HEK293 (cell line): ENCODE results near the gene UBALD2.

Source experiments
- CTCF ChIA-PET: fragments of 350-600 bp; formaldehyde crosslinking; extraction: SDS; loops from one replicate; lab custom pipeline; 2021; ENCODE audit warnings: antibody characterized with exemption; lab: Yijun Ruan, JAX
- POLR2A ChIA-PET: fragments of 300-600 bp; formaldehyde crosslinking; extraction: SDS; loops from one replicate; lab custom pipeline; 2020; ENCODE audit warnings: antibody characterized with exemption, inconsistent platforms; lab: Yijun Ruan, JAX
- H3K27ac ChIP-seq: fragments of 200-500 bp; sonication (Bioruptor generic); 2 replicates; pipeline ENCODE4 v1.5.1; 2014; ENCODE audit warnings: low read depth, low read length, control low read depth, inconsistent platforms; ENCODE audit errors: extremely low read depth
- H3K36me3 ChIP-seq, 2 experiments: fragments of 200-500 bp in 1 of 2; sonication (Bioruptor generic) in 1 of 2; 1 replicate in 1 of 2; 2 replicates in 1 of 2; pipeline ENCODE4 v1.5.1; 2014 to 2017; ENCODE audit warnings: inconsistent platforms in 2 of 2, low read length in 2 of 2; ENCODE audit not compliant: control insufficient read depth in 2 of 2, insufficient read depth in 1 of 2
- H3K4me1 ChIP-seq: fragments of 200-500 bp; sonication (Bioruptor generic); 2 replicates; pipeline ENCODE4 v1.5.1; 2014; ENCODE audit warnings: mild to moderate bottlenecking, low read length, inconsistent platforms; ENCODE audit not compliant: control insufficient read depth, insufficient read depth
- H3K4me3 ChIP-seq: 2 replicates; pipeline ENCODE4 v1.5.1; 2011; ENCODE audit warnings: low read depth, mild to moderate bottlenecking, control low read depth, low read length, moderate library complexity
- H3K9me3 ChIP-seq: fragments of 200-500 bp; sonication (Bioruptor generic); 2 replicates; pipeline ENCODE4 v1.5.1; 2014; ENCODE audit warnings: low read depth, low read length, inconsistent platforms; ENCODE audit not compliant: control insufficient read depth, insufficient read depth
- GLIS2 ChIP-seq: fragments of 450-650 bp; formaldehyde crosslinking; IDR thresholded peaks from 2 replicates; pipeline ENCODE4 v1.5.1; 2016; ENCODE audit warnings: missing biosample characterization, missing genetic modification characterization
- KLF17 ChIP-seq: fragments of 450-650 bp; formaldehyde crosslinking; IDR thresholded peaks from 2 replicates; pipeline ENCODE4 v1.5.1; 2016; ENCODE audit warnings: missing biosample characterization, missing genetic modification characterization
- KLF8 ChIP-seq: fragments of 450-650 bp; formaldehyde crosslinking; IDR thresholded peaks from 2 replicates; pipeline ENCODE4 v1.5.1; 2016; ENCODE audit warnings: missing biosample characterization, missing genetic modification characterization
- PRDM1 ChIP-seq: fragments of 450-650 bp; formaldehyde crosslinking; IDR thresholded peaks from 2 replicates; pipeline ENCODE4; 2016; ENCODE audit warnings: missing biosample characterization, missing genetic modification characterization
- RBAK ChIP-seq: fragments of 450-650 bp; formaldehyde crosslinking; IDR thresholded peaks from 2 replicates; pipeline ENCODE4 v1.5.1; 2016; ENCODE audit warnings: missing biosample characterization, missing genetic modification characterization
- REPIN1 ChIP-seq: fragments of 450-650 bp; formaldehyde crosslinking; IDR thresholded peaks from 2 replicates; pipeline ENCODE4 v1.5.1; 2017; ENCODE audit warnings: missing biosample characterization, missing genetic modification characterization, low read depth
- SALL2 ChIP-seq: fragments of 450-650 bp; formaldehyde crosslinking; IDR thresholded peaks from 2 replicates; pipeline ENCODE4 v1.5.0; 2017; ENCODE audit warnings: missing biosample characterization, mild to moderate bottlenecking, missing genetic modification characterization, borderline replicate concordance
- SP7 ChIP-seq: fragments of 450-650 bp; formaldehyde crosslinking; IDR thresholded peaks from 2 replicates; pipeline ENCODE4 v1.5.1; 2016; ENCODE audit warnings: missing biosample characterization, missing genetic modification characterization
- ZBTB48 ChIP-seq: fragments of 450-650 bp; formaldehyde crosslinking; IDR thresholded peaks from 2 replicates; pipeline ENCODE4 v1.5.1; 2016; ENCODE audit warnings: missing biosample characterization, missing genetic modification characterization
- ZBTB8A ChIP-seq: fragments of 450-650 bp; formaldehyde crosslinking; IDR thresholded peaks from 2 replicates; pipeline ENCODE4 v1.5.1; 2016; ENCODE audit warnings: missing biosample characterization, missing genetic modification characterization
- ZNF146 ChIP-seq: fragments of 450-650 bp; formaldehyde crosslinking; IDR thresholded peaks from 2 replicates; pipeline ENCODE4 v1.5.1; 2016; ENCODE audit warnings: missing biosample characterization, missing genetic modification characterization
- ZNF155 ChIP-seq: fragments of 450-650 bp; formaldehyde crosslinking; IDR thresholded peaks from 2 replicates; pipeline ENCODE4 v1.5.1; 2016; ENCODE audit warnings: missing biosample characterization, missing genetic modification characterization
- ZNF169 ChIP-seq: fragments of 450-650 bp; formaldehyde crosslinking; IDR thresholded peaks from 2 replicates; pipeline ENCODE4 v1.5.1; 2016; ENCODE audit warnings: missing biosample characterization, missing genetic modification characterization
- ZNF18 ChIP-seq: fragments of 450-650 bp; formaldehyde crosslinking; IDR thresholded peaks from 2 replicates; pipeline ENCODE4 v1.5.1; 2016; ENCODE audit warnings: missing biosample characterization, missing genetic modification characterization
- ZNF2 ChIP-seq: fragments of 450-650 bp; formaldehyde crosslinking; IDR thresholded peaks from 2 replicates; pipeline ENCODE4 v1.5.1; 2016; ENCODE audit warnings: missing biosample characterization, missing genetic modification characterization
- ZNF221 ChIP-seq: fragments of 450-650 bp; formaldehyde crosslinking; IDR thresholded peaks from 2 replicates; pipeline ENCODE4 v1.5.1; 2017; ENCODE audit warnings: missing biosample characterization, missing genetic modification characterization, borderline replicate concordance
- ZNF248 ChIP-seq: fragments of 450-650 bp; formaldehyde crosslinking; IDR thresholded peaks from 2 replicates; pipeline ENCODE4 v1.5.1; 2017; ENCODE audit warnings: missing biosample characterization, missing genetic modification characterization
- ZNF292 ChIP-seq: fragments of 450-650 bp; formaldehyde crosslinking; IDR thresholded peaks from 2 replicates; pipeline ENCODE4 v1.5.1; 2016; ENCODE audit warnings: low read depth, missing biosample characterization, missing genetic modification characterization, borderline replicate concordance
- ZNF335 ChIP-seq: fragments of 450-650 bp; formaldehyde crosslinking; conservative IDR thresholded peaks from 2 replicates; pipeline ENCODE4 v1.5.1; 2016; ENCODE audit warnings: missing biosample characterization, missing genetic modification characterization
- ZNF362 ChIP-seq: fragments of 450-650 bp; formaldehyde crosslinking; IDR thresholded peaks from 2 replicates; pipeline ENCODE4 v1.5.1; 2016; ENCODE audit warnings: missing biosample characterization, missing genetic modification characterization
- ZNF391 ChIP-seq: fragments of 450-650 bp; formaldehyde crosslinking; IDR thresholded peaks from 2 replicates; pipeline ENCODE4 v1.5.1; 2016; ENCODE audit warnings: low read depth, missing biosample characterization, missing genetic modification characterization, borderline replicate concordance
- ZNF416 ChIP-seq: fragments of 450-650 bp; formaldehyde crosslinking; IDR thresholded peaks from 2 replicates; pipeline ENCODE4 v1.5.1; 2016; ENCODE audit warnings: missing biosample characterization, missing genetic modification characterization
- ZNF426 ChIP-seq: fragments of 450-650 bp; formaldehyde crosslinking; IDR thresholded peaks from 2 replicates; pipeline ENCODE4 v1.5.1; 2017; ENCODE audit warnings: missing biosample characterization, missing genetic modification characterization, mild to moderate bottlenecking, inconsistent platforms, moderate library complexity
- ZNF510 ChIP-seq: fragments of 450-650 bp; formaldehyde crosslinking; IDR thresholded peaks from 2 replicates; pipeline ENCODE4 v1.5.1; 2018; ENCODE audit warnings: mild to moderate bottlenecking, missing genetic modification characterization, missing biosample characterization; ENCODE audit not compliant: insufficient replicate concordance
- ZNF521 ChIP-seq: fragments of 450-650 bp; formaldehyde crosslinking; IDR thresholded peaks from 2 replicates; pipeline ENCODE4 v1.5.1; 2017; ENCODE audit warnings: missing biosample characterization, mild to moderate bottlenecking, missing genetic modification characterization
- ZNF560 ChIP-seq: fragments of 450-650 bp; formaldehyde crosslinking; IDR thresholded peaks from 2 replicates; pipeline ENCODE4 v1.5.1; 2017; ENCODE audit warnings: missing biosample characterization, missing genetic modification characterization, borderline replicate concordance
- ZNF571 ChIP-seq: fragments of 450-650 bp; formaldehyde crosslinking; IDR thresholded peaks from 2 replicates; pipeline ENCODE4 v1.5.0; 2017; ENCODE audit warnings: missing biosample characterization, missing genetic modification characterization
- ZNF585B ChIP-seq: fragments of 450-650 bp; formaldehyde crosslinking; IDR thresholded peaks from 2 replicates; pipeline ENCODE4 v1.5.1; 2016; ENCODE audit warnings: missing biosample characterization, missing genetic modification characterization
- ZNF623 ChIP-seq: fragments of 450-650 bp; formaldehyde crosslinking; IDR thresholded peaks from 2 replicates; pipeline ENCODE4 v1.5.1; 2016; ENCODE audit warnings: missing biosample characterization, missing genetic modification characterization
- ZNF645 ChIP-seq: fragments of 450-650 bp; formaldehyde crosslinking; IDR thresholded peaks from 2 replicates; pipeline ENCODE4; 2016; ENCODE audit warnings: missing biosample characterization, missing genetic modification characterization
- ZNF76 ChIP-seq: fragments of 450-650 bp; formaldehyde crosslinking; IDR thresholded peaks from 2 replicates; pipeline ENCODE4; 2016; ENCODE audit warnings: low read depth, missing biosample characterization, missing genetic modification characterization, borderline replicate concordance
- ZSCAN5A ChIP-seq: fragments of 450-650 bp; formaldehyde crosslinking; IDR thresholded peaks from 2 replicates; pipeline ENCODE4 v1.5.1; 2016; ENCODE audit warnings: missing biosample characterization, missing genetic modification characterization

Gene UBALD2

GRCh38 chr17:76241204-76241538, 24.0 kb upstream of the UBALD2 start:
- Histone ChIP-seq H3K4me3 (peak overlapping the region; percentile 33), H3K4me1 (peaks cover 7% of the 10 kb centered on the region), H3K27ac (peak overlapping the region; percentile 20; the same call in 1 of the 2 replicates), H3K9me3 (no peaks in the 10 kb centered on the region), H3K36me3 (no peaks in the 10 kb centered on the region)
- POLR2A ChIA-PET = interaction anchor here (0.9 to 2.0 kb wide), 7 partner anchors 20 to 49 kb away, joined by 3 to 17 read pairs (median 3); partner anchors contain the start of gene UBALD2
- CTCF ChIA-PET = interaction anchor here (0.6 to 3.6 kb wide), 4 partner anchors 38 to 476 kb away, joined by 3 to 19 read pairs (median 4); partner anchors contain the start of gene GALK1
- TF ChIP-seq RBAK (tag by site-specific recombination) = no peak
- TF ChIP-seq ZNF585B (tag by site-specific recombination) = no peak
- TF ChIP-seq ZNF416 = no peak
- no peak for TF ChIP-seq ZNF76
- TF ChIP-seq ZNF571 (tag by site-specific recombination) = no peak
- no peak for TF ChIP-seq SALL2
- no peak for TF ChIP-seq ZNF623 (tag by site-specific recombination)
- peak; percentile 76; the same call in 1 of the 2 replicates for TF ChIP-seq ZNF335 (tag by site-specific recombination)
- TF ChIP-seq ZNF391 (tag by site-specific recombination) = no peak
- TF ChIP-seq ZBTB8A (tag by site-specific recombination) = no peak
- no peak for TF ChIP-seq ZSCAN5A (tag by site-specific recombination)
- TF ChIP-seq ZNF221 = no peak
- TF ChIP-seq ZNF292 (tag by site-specific recombination) = no peak
- TF ChIP-seq SP7 (tag by site-specific recombination) = peak; percentile 7; the same call in 1 of the 2 replicates
- TF ChIP-seq ZNF2 (tag by site-specific recombination) = 0 out of 2 replicates have a peak, but pooled peaks have one; percentile 15
- TF ChIP-seq ZNF521 = no peak
- 0 out of 2 replicates have a peak, but pooled peaks have one; percentile 5 for TF ChIP-seq PRDM1
- no peak for TF ChIP-seq ZNF510 (tag by site-specific recombination)
- TF ChIP-seq ZNF169 = no peak
- TF ChIP-seq ZNF18 (tag by site-specific recombination) = no peak

GRCh38 chr17:76241691-76242255, 23.4 kb upstream of the UBALD2 start:
- Histone ChIP-seq H3K27ac (no peak overlapping the region), H3K4me3 (no peak overlapping the region), H3K9me3 (no peaks in the 10 kb centered on the region), H3K36me3 (no peaks in the 10 kb centered on the region), H3K4me1 (peaks cover 11% of the 10 kb centered on the region)
- CTCF ChIA-PET = interaction anchor here (0.6 to 3.6 kb wide), 4 partner anchors 37 to 477 kb away, joined by 3 to 19 read pairs (median 4); partner anchors contain the start of gene GALK1
- POLR2A ChIA-PET = interaction anchor here (1.0 to 2.0 kb wide), 4 partner anchors 23 to 39 kb away, joined by 3 to 17 read pairs (median 4); partner anchors contain the start of gene UBALD2
- no peak for TF ChIP-seq ZNF146
- no peak for TF ChIP-seq KLF8 (tag by site-specific recombination)
- TF ChIP-seq ZNF560 (tag by site-specific recombination) = no peak
- TF ChIP-seq ZNF645 = no peak
- no peak for TF ChIP-seq ZNF362 (tag by site-specific recombination)
- TF ChIP-seq ZBTB48 = no peak
- TF ChIP-seq ZNF248 (tag by site-specific recombination) = no peak
- no peak for TF ChIP-seq ZNF155 (tag by site-specific recombination)
- TF ChIP-seq ZNF416 = no peak
- no peak for TF ChIP-seq ZNF426 (tag by site-specific recombination)
- TF ChIP-seq KLF17 (tag by site-specific recombination) = no peak
- no peak for TF ChIP-seq GLIS2
- TF ChIP-seq REPIN1 (tag by site-specific recombination) = no peak
